ENCODE results near the gene TICRR.

DNA sequence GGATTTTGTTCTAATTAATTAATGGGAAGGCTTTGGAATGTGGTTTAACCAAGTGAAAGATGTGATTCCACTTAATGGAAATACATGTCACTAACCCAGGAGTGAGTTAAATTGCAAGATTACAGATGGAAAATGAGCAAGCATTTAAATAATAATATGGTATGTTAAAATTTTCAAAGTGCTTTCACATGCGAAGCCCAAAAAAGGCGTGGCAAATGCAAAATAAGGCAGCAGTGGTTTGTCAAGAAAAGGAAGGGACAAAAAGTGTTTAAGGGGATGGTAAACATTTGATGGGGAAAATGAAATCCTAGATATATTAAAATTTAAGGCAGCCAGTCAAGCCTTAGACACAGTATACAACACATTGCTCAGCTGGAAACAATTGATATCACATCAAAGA is 2.9 kb downstream of the TICRR start:
- TF ChIP-seq, protein P1, sequence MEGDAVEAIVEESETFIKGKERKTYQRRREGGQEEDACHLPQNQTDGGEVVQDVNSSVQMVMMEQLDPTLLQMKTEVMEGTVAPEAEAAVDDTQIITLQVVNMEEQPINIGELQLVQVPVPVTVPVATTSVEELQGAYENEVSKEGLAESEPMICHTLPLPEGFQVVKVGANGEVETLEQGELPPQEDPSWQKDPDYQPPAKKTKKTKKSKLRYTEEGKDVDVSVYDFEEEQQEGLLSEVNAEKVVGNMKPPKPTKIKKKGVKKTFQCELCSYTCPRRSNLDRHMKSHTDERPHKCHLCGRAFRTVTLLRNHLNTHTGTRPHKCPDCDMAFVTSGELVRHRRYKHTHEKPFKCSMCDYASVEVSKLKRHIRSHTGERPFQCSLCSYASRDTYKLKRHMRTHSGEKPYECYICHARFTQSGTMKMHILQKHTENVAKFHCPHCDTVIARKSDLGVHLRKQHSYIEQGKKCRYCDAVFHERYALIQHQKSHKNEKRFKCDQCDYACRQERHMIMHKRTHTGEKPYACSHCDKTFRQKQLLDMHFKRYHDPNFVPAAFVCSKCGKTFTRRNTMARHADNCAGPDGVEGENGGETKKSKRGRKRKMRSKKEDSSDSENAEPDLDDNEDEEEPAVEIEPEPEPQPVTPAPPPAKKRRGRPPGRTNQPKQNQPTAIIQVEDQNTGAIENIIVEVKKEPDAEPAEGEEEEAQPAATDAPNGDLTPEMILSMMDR (IDR thresholded peaks at IDR 0.05; ENCODE audit: low read length): no peak
- TF ChIP-seq EZH2phosphoT487 (IDR thresholded peaks at IDR 0.05; ENCODE audit: low read length) (no peak), EZH2 (optimal IDR thresholded peaks at IDR 0.05; ENCODE audit: low read depth, low read length) (no peak)
